B cell (primary cell): ENCODE results near the gene HNF1B. TPM values are rescaled to one million over a fixed set of nuclear protein-coding genes. Genes with fewer than 3 reads are reported as not detected.

Source experiments
- ATAC-seq: fragments of 200-7000 bp; cut with Tn5 transposase; one replicate; pipeline ENCODE4 v1.10.0; 2021; ENCODE audit warnings: low read depth, mild to moderate bottlenecking, moderate number of reproducible peaks, moderate library complexity
- CTCF ChIA-PET: fragments of 350-600 bp; sonication (Branson Sonifier 250); formaldehyde crosslinking; loops from one replicate; lab custom pipeline; 2021; ENCODE audit warnings: antibody characterized with exemption, inconsistent platforms; lab: Charles Lee
- POLR2A ChIA-PET: fragments of 350-600 bp; sonication (Branson Sonifier 250); formaldehyde crosslinking; loops from one replicate; lab custom pipeline; 2021; ENCODE audit warnings: antibody characterized with exemption; lab: Charles Lee
- DNase-seq: peaks from one replicate; pipeline ENCODE4 v3.0.0; 2013
- H2AFZ ChIP-seq: 2 replicates; pipeline ENCODE4 v1.6.1; 2012; ENCODE audit warnings: mild to moderate bottlenecking, low read depth, low read length; ENCODE audit not compliant: insufficient read depth, poor library complexity, severe bottlenecking
- H3K27ac ChIP-seq, 2 donors: 1 replicate in 1 of 2; 2 replicates in 1 of 2; pipeline ENCODE4 v1.5.1; 2012 to 2013; ENCODE audit warnings: low read length in 2 of 2, mild to moderate bottlenecking in 2 of 2, moderate library complexity in 1 of 2
- H3K27me3 ChIP-seq, 4 experiments: fragments of 200-600 bp in 1 of 4; sonication (generic) in 1 of 4; replicated peaks in 1 of 4; 1 replicate in 2 of 4; 2 replicates in 2 of 4; pipeline versions ENCODE4 v1.6.1 to v1.7.0; 2013 to 2016; ENCODE audit warnings: low read length in 3 of 4, mild to moderate bottlenecking in 2 of 4, mixed read lengths in 1 of 4, moderate library complexity in 1 of 4; ENCODE audit not compliant: insufficient read depth in 4 of 4, control insufficient read depth in 3 of 4; ENCODE audit errors: control extremely low read depth in 1 of 4
- H3K36me3 ChIP-seq, 2 experiments: replicated peaks in 1 of 2; 1 replicate in 1 of 2; 2 replicates in 1 of 2; pipeline versions ENCODE4 v1.6.1 to v1.7.1; 2013; ENCODE audit warnings: low read length in 1 of 2; ENCODE audit not compliant: insufficient read depth in 2 of 2, control insufficient read depth in 1 of 2; ENCODE audit errors: control extremely low read depth in 1 of 2, extremely low read depth in 1 of 2
- H3K4me1 ChIP-seq, 2 donors: fragments of 200-600 bp in 1 of 2; sonication (generic) in 1 of 2; 1 replicate in 1 of 2; 2 replicates in 1 of 2; pipeline versions ENCODE4 v1.5.1 to v1.6.1; 2013 to 2017; ENCODE audit warnings: low read length in 2 of 2; ENCODE audit not compliant: control insufficient read depth in 2 of 2, insufficient read depth in 2 of 2
- H3K4me2 ChIP-seq: replicated peaks from 2 replicates; pipeline ENCODE3; 2012; ENCODE audit warnings: mild to moderate bottlenecking, low read depth, low read length; ENCODE audit not compliant: poor library complexity, severe bottlenecking
- H3K4me3 ChIP-seq, 5 experiments: fragments of 200-600 bp in 1 of 5; sonication (generic) in 1 of 5; 1 replicate in 3 of 5; 2 replicates in 2 of 5; pipeline versions ENCODE4 v1.5.1 to v1.7.0; 2011 to 2016; ENCODE audit warnings: low read length in 4 of 5, mild to moderate bottlenecking in 4 of 5, low read depth in 2 of 5, control low read depth in 1 of 5, moderate library complexity in 1 of 5; ENCODE audit not compliant: insufficient read depth in 1 of 5; ENCODE audit errors: control extremely low read depth in 1 of 5, extremely low read depth in 1 of 5
- H3K79me2 ChIP-seq: fragments of 200-600 bp; sonication (generic); one replicate; pipeline ENCODE4 v1.6.0; 2016; ENCODE audit warnings: low read length; ENCODE audit not compliant: control insufficient read depth, insufficient read depth
- H3K9ac ChIP-seq: fragments of 200-600 bp; sonication (generic); 2 replicates; pipeline ENCODE4 v1.6.1; 2017; ENCODE audit warnings: mild to moderate bottlenecking, low read length, moderate library complexity
- H3K9me3 ChIP-seq, 3 donors: one replicate each; pipeline versions ENCODE4 v1.6.1 to v1.7.1; 2013; ENCODE audit warnings: low read length in 2 of 3; ENCODE audit not compliant: control insufficient read depth in 2 of 3, insufficient read depth in 1 of 3; ENCODE audit errors: control extremely low read depth in 1 of 3
- H4K20me1 ChIP-seq: 2 replicates; pipeline ENCODE4 v1.6.0; 2012; ENCODE audit warnings: mild to moderate bottlenecking, low read length; ENCODE audit not compliant: insufficient read depth, control insufficient read depth, poor library complexity, severe bottlenecking
- H3K27ac Mint-ChIP-seq: one replicate; pipeline ENCODE4 v1.8.0; 2021; ENCODE audit warnings: mixed read lengths
- H3K27me3 Mint-ChIP-seq: one replicate; pipeline ENCODE4 v1.8.0; 2021; ENCODE audit warnings: mixed read lengths
- H3K4me1 Mint-ChIP-seq: one replicate; pipeline ENCODE4 v1.8.0; 2021; ENCODE audit warnings: mixed read lengths
- H3K4me3 Mint-ChIP-seq: one replicate; pipeline ENCODE4 v1.8.0; 2021; ENCODE audit warnings: mixed read lengths
- H3K9me3 Mint-ChIP-seq: one replicate; pipeline ENCODE4 v1.8.0; 2022; ENCODE audit warnings: mixed read lengths; ENCODE audit not compliant: insufficient read depth
- EZH2 ChIP-seq: IDR thresholded peaks from 2 replicates; pipeline ENCODE4 v1.6.1; 2012; ENCODE audit warnings: borderline replicate concordance, low read depth, mild to moderate bottlenecking, moderate library complexity, low read length; ENCODE audit not compliant: insufficient read depth, poor library complexity, severe bottlenecking
- WGBS: methylation state at CpG from one replicate; pipeline ENCODE4 v1.1.5; 2013; ENCODE audit warnings: missing lambda C conversion rate; ENCODE audit not compliant: insufficient coverage; 5-methylcytosine and 5-hydroxymethylcytosine counted together
- intact Hi-C: fragments of 100-400 bp; cut with micrococcal nuclease; formaldehyde crosslinking; loops from one replicate; pipeline ENCODE4 v1.10.0; 2022
- polyA plus RNA-seq: library from polyadenylated mRNA; depleted of rRNA; stranded (reverse); fragments of >200 nt; gene quantifications from 2 replicates; pipeline ENCODE4 v1.2.3, GENCODE V29; 2012
- total RNA-seq, 2 donors: library from RNA; stranded (reverse); fragments of 120-200 nt in 1 of 2; gene quantifications; 1 replicate in 1 of 2; 2 replicates in 1 of 2; pipeline versions ENCODE4 v1.2.3 to v1.2.4, GENCODE V29; 2013 to 2022
- TF ChIP-seq, protein P1 (sequence below): fragments of 200-600 bp; IDR thresholded peaks from one replicate; pipeline ENCODE4 v1.8.0; 2022; ENCODE audit warnings: antibody characterized with exemption, mild to moderate bottlenecking

The HNF1B gene
- total and polyA plus RNA-seq, 2 donors (not counting 1 experiment from before 2014, with no cell fraction given) = 1.5 TPM; not detected in 1

GRCh38 chr17:37720989-37721388, 23.9 kb downstream of the HNF1B start:
- Histone ChIP-seq H3K9me3 (no peaks in the 10 kb centered on the region), H3K4me2 (no peak overlapping the region), H3K27me3 (peaks cover 0 to 12% (median 4%) of the 10 kb centered on the region in 4 experiments), H3K4me1 (no peaks in the 10 kb centered on the region), H3K79me2 (no peaks in the 10 kb centered on the region), H3K27ac (no peak overlapping the region), H4K20me1 (no peaks in the 10 kb centered on the region), H2AFZ (no peak overlapping the region), H3K4me3 (no peak overlapping the region), H3K9ac (no peak overlapping the region), H3K36me3 (no peaks in the 10 kb centered on the region)
- ATAC-seq = no peak
- no peak for TF ChIP-seq EZH2
- TF ChIP-seq, protein P1, sequence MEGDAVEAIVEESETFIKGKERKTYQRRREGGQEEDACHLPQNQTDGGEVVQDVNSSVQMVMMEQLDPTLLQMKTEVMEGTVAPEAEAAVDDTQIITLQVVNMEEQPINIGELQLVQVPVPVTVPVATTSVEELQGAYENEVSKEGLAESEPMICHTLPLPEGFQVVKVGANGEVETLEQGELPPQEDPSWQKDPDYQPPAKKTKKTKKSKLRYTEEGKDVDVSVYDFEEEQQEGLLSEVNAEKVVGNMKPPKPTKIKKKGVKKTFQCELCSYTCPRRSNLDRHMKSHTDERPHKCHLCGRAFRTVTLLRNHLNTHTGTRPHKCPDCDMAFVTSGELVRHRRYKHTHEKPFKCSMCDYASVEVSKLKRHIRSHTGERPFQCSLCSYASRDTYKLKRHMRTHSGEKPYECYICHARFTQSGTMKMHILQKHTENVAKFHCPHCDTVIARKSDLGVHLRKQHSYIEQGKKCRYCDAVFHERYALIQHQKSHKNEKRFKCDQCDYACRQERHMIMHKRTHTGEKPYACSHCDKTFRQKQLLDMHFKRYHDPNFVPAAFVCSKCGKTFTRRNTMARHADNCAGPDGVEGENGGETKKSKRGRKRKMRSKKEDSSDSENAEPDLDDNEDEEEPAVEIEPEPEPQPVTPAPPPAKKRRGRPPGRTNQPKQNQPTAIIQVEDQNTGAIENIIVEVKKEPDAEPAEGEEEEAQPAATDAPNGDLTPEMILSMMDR = no peak
- ChIA-PET POLR2A (no interaction called here), CTCF (no interaction called here)
- Mint-ChIP-seq H3K27me3 (peaks cover 9% of the 10 kb centered on the region), H3K4me1 (no peaks in the 10 kb centered on the region), H3K27ac (no peak overlapping the region), H3K4me3 (no peak overlapping the region), H3K9me3 (no peaks in the 10 kb centered on the region)
- intact Hi-C loops = no loop called here
- WGBS = no CpG with 5 or more reads among the region's 4 CpGs
- DNase-seq = no peak

DNA sequence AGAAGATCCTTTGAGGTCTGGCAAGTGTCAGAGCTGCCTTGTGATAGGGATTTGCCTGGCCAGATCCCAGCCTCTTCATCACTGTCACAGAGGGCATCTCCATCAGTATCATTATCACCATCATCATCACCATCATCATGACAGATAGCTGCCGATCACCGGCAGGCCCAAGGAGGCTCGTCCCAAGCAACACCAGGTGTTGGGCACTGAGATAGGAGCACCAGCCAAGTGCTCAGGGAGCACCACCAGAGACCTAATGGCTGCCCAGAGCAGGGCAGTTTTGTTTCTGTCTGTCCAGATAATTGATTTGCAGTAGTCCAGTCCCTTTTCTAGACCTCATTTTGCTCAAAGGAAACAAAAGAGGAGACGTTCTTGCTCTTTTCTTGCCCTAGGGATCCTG, 25.0 kb downstream of the HNF1B start:
- CTCF ChIA-PET = no interaction called here
- TF ChIP-seq, protein P1 = no peak
- TF ChIP-seq EZH2 = no peak
- Histone ChIP-seq H4K20me1 (no peaks in the 10 kb centered on the region), H2AFZ (no peak overlapping the region), H3K27ac (no peak overlapping the region), H3K36me3 (no peaks in the 10 kb centered on the region), H3K4me3 (no peak overlapping the region), H3K27me3 (peaks cover 0 to 12% (median 4%) of the 10 kb centered on the region in 4 experiments), H3K4me1 (no peaks in the 10 kb centered on the region), H3K9ac (no peak overlapping the region), H3K4me2 (no peak overlapping the region), H3K9me3 (no peaks in the 10 kb centered on the region), H3K79me2 (no peaks in the 10 kb centered on the region)
- WGBS = 95% methylated on average over 3 of the region's 4 CpGs
- POLR2A ChIA-PET = no interaction called here
- no peak overlapping the region for H3K27ac Mint-ChIP-seq
- intact Hi-C loops = no loop called here
- ATAC-seq (no peak), DNase-seq (no peak)
- no peak overlapping the region for H3K4me3 Mint-ChIP-seq
- no peaks in the 10 kb centered on the region for H3K9me3 Mint-ChIP-seq
- peaks cover 17% of the 10 kb centered on the region for H3K27me3 Mint-ChIP-seq
- H3K4me1 Mint-ChIP-seq = no peaks in the 10 kb centered on the region
